Gastroesophageal sphincter (tissue), 4 donors: Measurements from ENCODE around the gene ANKMY2. TPM values are rescaled to one million over a fixed set of nuclear protein-coding genes. Genes with fewer than 3 reads are reported as not detected.

ENCODE experiments used
- ATAC-seq: fragments of 150-250 bp; one replicate; pipeline ENCODE4 v1.9.1; 2016; ENCODE audit warnings: mild to moderate bottlenecking, moderate library complexity
- H3K27ac ChIP-seq, 4 donors: fragments of 200-600 bp; sonication (generic) in 3 of 4; 1 replicate in 3 of 4; 2 replicates in 1 of 4; pipeline ENCODE4 v1.5.1; 2016 to 2019
- H3K27me3 ChIP-seq: fragments of 200-600 bp; sonication (generic); one replicate; pipeline ENCODE4 v1.5.1; 2019
- H3K36me3 ChIP-seq, 2 donors: fragments of 200-600 bp; sonication (generic); one replicate each; pipeline ENCODE4 v1.5.1; 2019; ENCODE audit warnings: control low read depth in 1 of 2
- H3K4me1 ChIP-seq, 3 donors: fragments of 200-600 bp; sonication (generic); 1 replicate in 2 of 3; 2 replicates in 1 of 3; pipeline ENCODE4 v1.5.1; 2016 to 2019; ENCODE audit warnings: control low read depth in 2 of 3
- H3K4me3 ChIP-seq, 2 donors: fragments of 200-600 bp; sonication (generic); one replicate each; pipeline ENCODE4 v1.5.1; 2019; ENCODE audit warnings: mild to moderate bottlenecking in 1 of 2, moderate library complexity in 1 of 2
- H3K9me3 ChIP-seq, 3 donors: fragments of 200-600 bp; sonication (generic); one replicate each; pipeline ENCODE4 v1.5.1; 2017 to 2019; ENCODE audit warnings: control low read depth in 2 of 3
- EP300 ChIP-seq: sonication (generic); formaldehyde crosslinking; IDR thresholded peaks from one replicate; pipeline ENCODE4 v1.6.1; 2017; ENCODE audit warnings: antibody characterized with exemption, mild to moderate bottlenecking
- POLR2A ChIP-seq, 2 donors: fragments of 450-650 bp; IDR thresholded peaks; one replicate each; pipeline ENCODE4 v1.6.1; 2017; ENCODE audit warnings: antibody characterized with exemption in 2 of 2, mild to moderate bottlenecking in 2 of 2, moderate library complexity in 1 of 2
- POLR2AphosphoS5 ChIP-seq: sonication (generic); formaldehyde crosslinking; IDR thresholded peaks from one replicate; pipeline ENCODE4 v1.6.1; 2017; ENCODE audit warnings: antibody characterized with exemption
- WGBS, 2 donors: methylation state at CpG; one replicate each; pipeline ENCODE4 v1.1.5; 2018; ENCODE audit warnings: low coverage in 1 of 2; 5-methylcytosine and 5-hydroxymethylcytosine counted together
- total RNA-seq, 4 donors: library from RNA; depleted of rRNA; stranded (reverse); fragments of >200 nt; gene quantifications; one replicate each; pipeline ENCODE4 v1.1.0, GENCODE V29; 2016
- TF ChIP-seq, protein P1 (sequence below), 4 experiments: fragments of 200-600 bp in 2 of 4; fragments of 450-650 bp in 2 of 4; sonication (generic) in 1 of 4; IDR thresholded peaks; one replicate each; pipeline ENCODE4 v1.5.1; 2017 to 2019; ENCODE audit warnings: antibody characterized with exemption in 4 of 4, mild to moderate bottlenecking in 2 of 4, moderate library complexity in 2 of 4

ANKMY2 gene
- total RNA-seq, 4 donors from 2014 or later, result 13.2 to 37.9 (median 25.3) TPM

DNA sequence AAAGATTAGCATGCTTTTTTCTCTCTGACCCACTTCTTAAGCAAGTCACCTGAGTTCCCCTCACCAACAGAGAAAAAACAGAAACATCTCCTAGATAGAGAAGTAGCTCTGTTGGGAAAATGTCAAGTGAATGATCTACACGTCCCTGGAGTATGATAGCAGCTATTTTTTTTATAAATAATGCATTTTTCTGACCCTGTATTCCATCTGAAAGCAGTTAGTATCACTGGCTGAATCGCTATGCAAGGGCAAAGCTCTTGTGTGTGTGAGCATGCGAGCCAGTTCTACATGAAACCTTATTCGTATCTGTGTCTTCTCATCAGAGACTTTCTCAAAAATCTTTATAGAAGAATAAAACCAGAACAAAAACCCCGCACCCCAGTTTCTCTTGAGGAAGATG is 8.2 kb downstream of the ANKMY2 start:
- Histone ChIP-seq H3K9me3 (no peaks in the 10 kb centered on the region), H3K27ac (peak overlapping the region; percentile 47 to 63 (median 56)), H3K4me3 (no peak overlapping the region), H3K4me1 (peaks cover 4 to 85% (median 5%) of the 10 kb centered on the region in 3 donors), H3K36me3 (no peaks in the 10 kb centered on the region), H3K27me3 (no peaks in the 10 kb centered on the region)
- 32 to 37% methylated on average over 5 of the region's 5 CpGs for WGBS, 2 donors
- no peak for TF ChIP-seq POLR2AphosphoS5
- no peak for TF ChIP-seq POLR2A (IDR thresholded peaks at IDR 0.05)
- no peak for ATAC-seq

DNA sequence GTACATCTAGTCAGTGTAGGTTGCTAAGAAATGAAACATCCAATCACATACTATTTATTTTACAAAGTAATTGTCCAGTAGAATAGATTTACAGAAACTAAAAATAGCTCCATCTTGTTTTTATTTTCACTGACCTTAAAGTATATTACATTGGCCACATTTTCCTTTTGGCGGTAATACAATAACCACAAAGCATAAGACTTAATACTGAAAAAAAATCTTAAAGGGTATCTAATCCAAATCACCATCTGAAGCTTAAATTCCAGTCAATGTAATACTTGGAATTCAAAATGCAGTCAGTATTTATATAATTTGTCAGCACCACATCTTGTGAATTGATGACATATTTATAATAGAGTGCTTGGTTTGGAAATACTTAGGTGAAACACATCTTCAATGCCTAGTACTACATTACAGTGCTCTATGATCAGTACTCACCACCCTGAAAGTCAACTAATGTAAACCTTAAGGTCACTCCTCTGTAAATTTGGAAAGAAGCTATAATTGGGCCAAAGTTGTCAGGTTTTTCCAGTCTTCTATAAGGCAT is 8.9 kb downstream of the ANKMY2 start:
- 19 to 23% methylated on average over 1 of the region's 1 CpG for WGBS, 2 donors
- Histone ChIP-seq H3K27me3 (no peaks in the 10 kb centered on the region), H3K4me3 (no peak overlapping the region), H3K27ac (peak overlapping the region; percentile 47 to 63 (median 56)), H3K36me3 (no peaks in the 10 kb centered on the region), H3K9me3 (no peaks in the 10 kb centered on the region), H3K4me1 (peaks cover 4 to 78% (median 5%) of the 10 kb centered on the region in 3 donors)
- no peak for ATAC-seq
- TF ChIP-seq POLR2AphosphoS5, result no peak

DNA sequence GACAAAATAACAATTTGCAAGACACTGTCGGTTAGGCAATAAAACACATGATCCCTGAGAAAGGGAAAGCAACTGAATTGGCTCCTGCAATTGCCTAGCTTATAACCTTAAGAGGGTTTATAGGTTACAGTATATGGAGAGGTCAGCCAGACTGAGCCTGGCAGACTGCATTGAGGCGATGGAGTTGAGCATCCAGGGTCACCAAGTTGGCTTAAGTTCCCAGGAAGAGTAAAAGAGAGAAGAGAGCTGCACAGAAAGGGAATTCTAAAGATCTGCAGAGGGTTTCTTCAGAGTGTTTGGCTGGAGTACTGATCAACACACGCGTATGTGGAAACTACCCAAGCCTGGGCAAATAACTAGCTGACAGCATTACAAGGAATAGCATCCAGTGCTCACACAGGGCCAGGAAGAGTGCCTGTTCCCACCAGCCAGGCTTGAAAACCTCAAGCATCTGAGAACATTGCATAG is 11.2 kb downstream of the ANKMY2 start:
- peak; percentile 92 for ATAC-seq
- Histone ChIP-seq H3K27me3 (no peaks in the 10 kb centered on the region), H3K4me1 (peaks cover 4 to 62% (median 5%) of the 10 kb centered on the region in 3 donors), H3K4me3 (no peak overlapping the region), H3K27ac (peak overlapping the region in 3 of 4 donors; percentile 38 to 63 (median 53)), H3K9me3 (no peaks in the 10 kb centered on the region), H3K36me3 (peaks cover 0 to 6% of the 10 kb centered on the region in 2 donors)
- TF ChIP-seq, protein P1, sequence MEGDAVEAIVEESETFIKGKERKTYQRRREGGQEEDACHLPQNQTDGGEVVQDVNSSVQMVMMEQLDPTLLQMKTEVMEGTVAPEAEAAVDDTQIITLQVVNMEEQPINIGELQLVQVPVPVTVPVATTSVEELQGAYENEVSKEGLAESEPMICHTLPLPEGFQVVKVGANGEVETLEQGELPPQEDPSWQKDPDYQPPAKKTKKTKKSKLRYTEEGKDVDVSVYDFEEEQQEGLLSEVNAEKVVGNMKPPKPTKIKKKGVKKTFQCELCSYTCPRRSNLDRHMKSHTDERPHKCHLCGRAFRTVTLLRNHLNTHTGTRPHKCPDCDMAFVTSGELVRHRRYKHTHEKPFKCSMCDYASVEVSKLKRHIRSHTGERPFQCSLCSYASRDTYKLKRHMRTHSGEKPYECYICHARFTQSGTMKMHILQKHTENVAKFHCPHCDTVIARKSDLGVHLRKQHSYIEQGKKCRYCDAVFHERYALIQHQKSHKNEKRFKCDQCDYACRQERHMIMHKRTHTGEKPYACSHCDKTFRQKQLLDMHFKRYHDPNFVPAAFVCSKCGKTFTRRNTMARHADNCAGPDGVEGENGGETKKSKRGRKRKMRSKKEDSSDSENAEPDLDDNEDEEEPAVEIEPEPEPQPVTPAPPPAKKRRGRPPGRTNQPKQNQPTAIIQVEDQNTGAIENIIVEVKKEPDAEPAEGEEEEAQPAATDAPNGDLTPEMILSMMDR (IDR thresholded peaks at IDR 0.05), result no peak
- no peak for TF ChIP-seq POLR2AphosphoS5
- no peak for TF ChIP-seq POLR2A (IDR thresholded peaks at IDR 0.05)
- TF ChIP-seq EP300, result no peak
- 16 to 22% methylated on average over 2 to 4 of the region's 4 CpGs for WGBS, 2 donors

DNA sequence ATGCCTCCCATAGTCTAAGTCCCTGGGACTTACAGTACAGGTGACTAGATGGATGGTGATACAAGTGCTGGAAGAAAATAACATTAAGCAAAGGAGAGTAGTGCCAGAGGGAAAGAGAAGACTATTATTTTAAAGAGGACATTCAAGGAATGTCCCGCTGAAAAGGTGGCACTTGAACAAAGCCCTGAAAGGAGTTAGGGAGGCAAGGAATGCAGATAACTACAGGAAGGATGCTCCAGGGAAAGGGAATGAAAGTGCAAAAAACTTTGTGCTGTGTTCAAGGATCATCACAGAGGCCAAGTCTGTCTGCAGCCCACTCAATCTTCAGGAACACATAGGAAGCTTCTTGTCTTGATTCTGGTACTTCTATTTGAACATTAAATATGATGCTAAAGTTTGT is 14.9 kb downstream of the ANKMY2 start:
- H3K27ac ChIP-seq, result no peak overlapping the region

DNA sequence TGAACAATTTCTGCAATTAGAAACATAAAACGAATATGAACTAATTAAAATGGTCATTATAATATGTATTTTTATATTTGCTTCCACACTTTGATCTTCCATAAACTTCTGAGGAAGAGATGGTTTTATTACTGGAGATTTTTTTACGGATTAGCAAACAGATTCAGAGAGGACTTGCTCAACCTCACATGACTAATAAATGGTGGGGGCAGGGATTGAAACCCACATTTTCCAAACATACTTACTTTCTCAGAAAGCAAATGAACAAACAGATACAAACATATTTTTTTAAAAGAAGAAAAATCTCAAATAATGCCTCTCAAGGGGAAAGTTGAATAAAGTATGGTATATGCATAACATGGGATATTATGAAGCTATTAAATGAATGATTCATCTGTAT is 18.3 kb downstream of the ANKMY2 start:
- Histone ChIP-seq H3K4me3 (no peak overlapping the region), H3K9me3 (no peaks in the 10 kb centered on the region), H3K36me3 (peaks cover 0 to 57% of the 10 kb centered on the region in 2 donors), H3K27ac (no peak overlapping the region), H3K4me1 (no peaks in the 10 kb centered on the region), H3K27me3 (no peaks in the 10 kb centered on the region)
- 73 to 80% methylated on average over 2 of the region's 2 CpGs for WGBS, 2 donors
- ATAC-seq, result no peak
- TF ChIP-seq, protein P1 (IDR thresholded peaks at IDR 0.05), result no peak

More for the DNA sequence above, 14.9 kb downstream of the ANKMY2 start:
- no peak overlapping the region for H3K4me3 ChIP-seq
- peaks cover 0 to 25% (median 0%) of the 10 kb centered on the region in 3 donors for H3K4me1 ChIP-seq
- no peak for ATAC-seq
- H3K27me3 ChIP-seq, result no peaks in the 10 kb centered on the region
- TF ChIP-seq EP300 (no peak), POLR2AphosphoS5 (no peak), POLR2A (IDR thresholded peaks at IDR 0.05) (no peak)
- TF ChIP-seq, protein P1 (IDR thresholded peaks at IDR 0.05), result no peak
- H3K9me3 ChIP-seq, result no peaks in the 10 kb centered on the region
- 73 to 78% methylated on average over 1 of the region's 1 CpG for WGBS, 2 donors
- H3K36me3 ChIP-seq, result peaks cover 0 to 22% of the 10 kb centered on the region in 2 donors

DNA sequence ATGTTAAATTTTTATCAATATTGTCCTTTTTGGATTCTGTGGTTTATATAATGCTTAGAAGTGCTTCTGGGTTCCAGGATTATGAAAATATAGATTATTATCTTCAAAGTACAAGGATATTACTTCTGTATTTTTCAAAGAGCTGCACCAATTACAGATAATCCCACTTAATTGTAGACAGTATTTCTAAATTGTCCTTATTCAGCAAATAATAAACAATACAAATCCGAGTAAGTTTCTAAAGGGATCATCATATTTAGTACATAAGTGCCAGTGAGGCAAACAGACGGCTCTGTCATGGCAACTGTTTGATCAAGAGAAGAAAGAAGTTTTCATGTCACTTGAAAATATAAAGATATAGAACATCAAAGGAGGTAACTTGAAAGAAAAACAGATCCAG is 19.2 kb downstream of the ANKMY2 start:
- Histone ChIP-seq H3K4me1 (no peaks in the 10 kb centered on the region), H3K9me3 (no peaks in the 10 kb centered on the region), H3K27ac (no peak overlapping the region), H3K36me3 (peaks cover 0 to 65% of the 10 kb centered on the region in 2 donors), H3K4me3 (no peak overlapping the region), H3K27me3 (no peaks in the 10 kb centered on the region)
- 33 to 69% methylated on average over 1 to 2 of the region's 2 CpGs for WGBS, 2 donors
- TF ChIP-seq, protein P1 (IDR thresholded peaks at IDR 0.05), result no peak
- TF ChIP-seq POLR2A (IDR thresholded peaks at IDR 0.05), result no peak
- TF ChIP-seq EP300, result no peak
- no peak for TF ChIP-seq POLR2AphosphoS5
- ATAC-seq, result no peak
